ENCODE measurements around the gene CCDC183.
"Not testable (repeated sequence)": the region's sequence is repeated elsewhere in the genome, so short reads cannot be mapped to it uniquely, and the experiment has no call there.

The CCDC183 gene

GRCh38 chr9:136838314-136839228 is 42.4 kb downstream of the CCDC183 start:
- no peak for DNase-seq (ENCODE audit: low read depth in 2 of 2, low spot score in 1 of 2)

GRCh38 chr9:136839229-136840139 is 43.3 kb downstream of the CCDC183 start:
- no peak for DNase-seq (ENCODE audit: low read depth in 2 of 2, low spot score in 1 of 2)

GRCh38 chr9:136840140-136840876 is 44.2 kb downstream of the CCDC183 start:
- no peak for DNase-seq (ENCODE audit: low read depth in 2 of 2, low spot score in 1 of 2)

GRCh38 chr9:136840877-136841645 is 44.9 kb downstream of the CCDC183 start:
- DNase-seq (ENCODE audit: low read depth in 2 of 2, low spot score in 1 of 2), result no peak

- not testable (repeated sequence) for DNase-seq (ENCODE audit: low read depth in 2 of 2, low spot score in 1 of 2)
Observed at GRCh38 chr9:136841646-136842379, 45.7 kb downstream of the CCDC183 start.

- peak; percentile 49 to 52 for DNase-seq (ENCODE audit: low read depth in 2 of 2, low spot score in 1 of 2)
Observed at GRCh38 chr9:136842380-136842948, 46.3 kb downstream of the CCDC183 start, which contains the start of gene AJM1. TSS of gene AJM1 (plus strand) at chr9:136842478. CDS start at chr9:136844415, 1,937 bp downstream.

GRCh38 chr9:136843159-136843800 is 47.1 kb downstream of the CCDC183 start:
- not testable (repeated sequence) for DNase-seq (ENCODE audit: low read depth in 2 of 2, low spot score in 1 of 2)

GRCh38 chr9:136843801-136844740 is 47.9 kb downstream of the CCDC183 start:
- peak; percentile 27 to 35 for DNase-seq (ENCODE audit: low read depth in 2 of 2, low spot score in 1 of 2)

GRCh38 chr9:136844761-136845464 is 48.8 kb downstream of the CCDC183 start:
- DNase-seq (ENCODE audit: low read depth in 2 of 2, low spot score in 1 of 2), result no peak

GRCh38 chr9:136845465-136846260 is 49.5 kb downstream of the CCDC183 start:
- DNase-seq (ENCODE audit: low read depth in 2 of 2, low spot score in 1 of 2), result no peak

GRCh38 chr9:136846376-136847087 is 50.4 kb downstream of the CCDC183 start:
- DNase-seq (ENCODE audit: low read depth in 2 of 2, low spot score in 1 of 2), result no peak

GRCh38 chr9:136847088-136847825 is 51.1 kb downstream of the CCDC183 start:
- no peak for DNase-seq (ENCODE audit: low read depth in 2 of 2, low spot score in 1 of 2)

GRCh38 chr9:136847826-136848392 is 51.8 kb downstream of the CCDC183 start:
- peak; percentile 38 to 51 for DNase-seq (ENCODE audit: low read depth in 2 of 2, low spot score in 1 of 2)

GRCh38 chr9:136848393-136849037 is 52.4 kb downstream of the CCDC183 start:
- no peak for DNase-seq (ENCODE audit: low read depth in 2 of 2, low spot score in 1 of 2)

Measured in stimulated activated CD8-positive, alpha-beta memory T cell treated with anti-CD3 and anti-CD28 coated beads, Interleukin-4, amount 100 ng/mL, for 4 hours (primary cell).